ENCODE data around the gene NDUFA8. TPM values are rescaled to one million over a fixed set of nuclear protein-coding genes. Genes with fewer than 3 reads are reported as not detected.

Gene NDUFA8
- total RNA-seq, 1 experiment from 2014 or later, result 38.8 TPM

- CTCF ChIA-PET, result no interaction called here
- intact Hi-C loops (cut with micrococcal nuclease; ENCODE audit: unreplicated experiment), result no loop called here
Observed at GRCh38 chr9:122112238-122112637, 47.3 kb downstream of the NDUFA8 start.

GRCh38 chr9:122111413-122112085 lies 48.0 kb downstream of the NDUFA8 start:
- BruUV-seq (replicated peaks), result no TSS peak
- Mint-ChIP-seq H3K27ac (ENCODE audit: unreplicated experiment) (no peak overlapping the region), H3K9me3 (ENCODE audit: low read depth, unreplicated experiment) (no peaks in the 10 kb centered on the region), H3K4me1 (ENCODE audit: low read depth, unreplicated experiment) (no peaks in the 10 kb centered on the region), H3K36me3 (ENCODE audit: insufficient read depth, unreplicated experiment) (no peaks in the 10 kb centered on the region), H3K4me3 (ENCODE audit: low read depth, unreplicated experiment) (no peak overlapping the region), H3K27me3 (ENCODE audit: unreplicated experiment) (peaks cover 70% of the 10 kb centered on the region)
- no peak for TF ChIP-seq CTCF (IDR thresholded peaks at IDR 0.05; ENCODE audit: unreplicated experiment)
- no peak for DNase-seq
- CTCF ChIA-PET, result no interaction called here
- intact Hi-C loops (cut with micrococcal nuclease; ENCODE audit: unreplicated experiment), result no loop called here

More at GRCh38 chr9:122112238-122112637, 47.3 kb downstream of the NDUFA8 start:
- no peaks in the 10 kb centered on the region for H3K36me3 Mint-ChIP-seq (ENCODE audit: insufficient read depth, unreplicated experiment)
- H3K27ac Mint-ChIP-seq (ENCODE audit: unreplicated experiment), result no peak overlapping the region
- no peaks in the 10 kb centered on the region for H3K4me1 Mint-ChIP-seq (ENCODE audit: low read depth, unreplicated experiment)
- DNase-seq, result no peak
- no peak overlapping the region for H3K4me3 Mint-ChIP-seq (ENCODE audit: low read depth, unreplicated experiment)
- H3K9me3 Mint-ChIP-seq (ENCODE audit: low read depth, unreplicated experiment), result no peaks in the 10 kb centered on the region
- TF ChIP-seq CTCF (IDR thresholded peaks at IDR 0.05; ENCODE audit: unreplicated experiment), result no peak
- H3K27me3 Mint-ChIP-seq (ENCODE audit: unreplicated experiment), result peaks cover 67% of the 10 kb centered on the region
- no TSS peak for BruUV-seq (replicated peaks)

- Mint-ChIP-seq H3K4me3 (ENCODE audit: low read depth, unreplicated experiment) (no peak overlapping the region), H3K27me3 (ENCODE audit: unreplicated experiment) (peaks cover 60% of the 10 kb centered on the region), H3K27ac (ENCODE audit: unreplicated experiment) (no peak overlapping the region), H3K9me3 (ENCODE audit: low read depth, unreplicated experiment) (no peaks in the 10 kb centered on the region), H3K36me3 (ENCODE audit: insufficient read depth, unreplicated experiment) (no peaks in the 10 kb centered on the region), H3K4me1 (ENCODE audit: low read depth, unreplicated experiment) (no peaks in the 10 kb centered on the region)
- intact Hi-C loops (cut with micrococcal nuclease; ENCODE audit: unreplicated experiment), result no loop called here
- BruUV-seq (replicated peaks), result no TSS peak
- CTCF ChIA-PET, result no interaction called here
- no peak for DNase-seq
- TF ChIP-seq CTCF (IDR thresholded peaks at IDR 0.05; ENCODE audit: unreplicated experiment), result no peak
Observed at GRCh38 chr9:122110100-122110833, 49.3 kb downstream of the NDUFA8 start.

GRCh38 chr9:122109035-122109813 lies 50.4 kb downstream of the NDUFA8 start:
- intact Hi-C loops (cut with micrococcal nuclease; ENCODE audit: unreplicated experiment), result no loop called here
- CTCF ChIA-PET, result no interaction called here
- Mint-ChIP-seq H3K27ac (ENCODE audit: unreplicated experiment) (no peak overlapping the region), H3K9me3 (ENCODE audit: low read depth, unreplicated experiment) (peaks cover under 1% of the 10 kb centered on the region), H3K4me3 (ENCODE audit: low read depth, unreplicated experiment) (no peak overlapping the region), H3K27me3 (ENCODE audit: unreplicated experiment) (peaks cover 49% of the 10 kb centered on the region), H3K4me1 (ENCODE audit: low read depth, unreplicated experiment) (no peaks in the 10 kb centered on the region), H3K36me3 (ENCODE audit: insufficient read depth, unreplicated experiment) (no peaks in the 10 kb centered on the region)
- TF ChIP-seq CTCF (IDR thresholded peaks at IDR 0.05; ENCODE audit: unreplicated experiment), result no peak
- BruUV-seq (replicated peaks), result no TSS peak
- no peak for DNase-seq

All from Calu3 (cell line).